Activated CD4-positive, CD25-positive, alpha-beta regulatory T cell treated with anti-CD3 and anti-CD28 coated beads, Interleukin-2, amount 50 U/mL, for 72 hours (primary cell): ENCODE data around the gene MACROD2.

Experiments
- DNase-seq: peaks from one replicate; pipeline ENCODE4 v3.0.0; 2021

Gene MACROD2

DNA sequence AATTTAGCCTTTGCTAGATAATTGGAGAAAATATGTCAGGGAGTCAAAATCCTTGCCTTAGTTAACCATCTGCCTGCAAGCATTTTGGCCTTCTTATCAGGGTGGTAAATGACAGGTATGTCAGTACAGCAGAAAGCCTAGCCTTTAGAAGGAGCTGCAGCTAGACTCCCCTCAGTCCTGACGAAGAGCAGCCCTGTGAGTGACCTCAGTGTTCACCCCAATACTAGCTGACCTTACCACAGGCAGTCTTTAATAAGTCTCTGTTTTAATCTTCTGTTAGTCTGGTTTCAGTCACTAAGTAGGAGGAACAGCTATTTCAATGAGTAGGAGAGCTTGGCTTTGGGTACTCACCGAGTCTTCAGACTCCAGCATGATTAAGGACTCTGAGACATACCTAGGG lies 682.1 kb downstream of the MACROD2 start:
- no peak for DNase-seq

DNA sequence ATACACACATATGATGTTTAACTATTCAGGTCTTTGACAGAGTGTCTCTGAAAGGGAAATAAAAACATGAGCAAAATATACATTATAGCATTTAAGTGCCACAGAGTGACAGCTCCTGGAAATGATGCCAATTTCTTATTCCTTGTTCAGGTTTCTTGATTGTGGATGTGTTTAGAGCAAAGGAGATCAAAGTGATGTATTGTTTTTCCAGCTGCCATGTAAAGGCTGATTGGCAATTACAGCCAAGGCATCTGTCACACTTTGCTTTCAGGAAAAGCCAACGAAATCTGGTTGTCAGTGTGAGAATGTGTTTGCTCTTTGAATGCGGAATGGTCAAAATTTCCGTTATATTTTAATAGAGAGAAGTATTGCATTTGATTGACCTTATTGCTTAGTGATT lies 689.9 kb downstream of the MACROD2 start:
- DNase-seq: no peak

DNA sequence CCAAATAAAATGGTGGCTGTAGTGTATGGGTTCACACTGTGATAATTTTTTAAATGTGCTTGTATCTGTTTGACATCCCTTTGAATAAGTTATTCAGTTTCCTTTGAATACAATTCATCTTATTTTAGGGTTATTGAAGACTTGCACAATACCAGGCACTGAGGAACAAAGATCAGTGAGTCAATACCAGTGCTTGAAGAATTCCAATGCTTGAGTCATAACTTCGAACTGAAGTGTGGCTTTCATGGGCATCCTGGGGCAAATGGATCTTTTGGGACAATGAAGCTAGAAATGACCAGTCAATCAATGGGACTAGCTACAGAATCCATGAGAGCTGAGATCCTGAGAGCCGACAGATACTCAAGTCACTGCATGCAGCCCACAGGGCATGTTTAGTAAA lies 692.0 kb downstream of the MACROD2 start:
- no peak for DNase-seq

DNA sequence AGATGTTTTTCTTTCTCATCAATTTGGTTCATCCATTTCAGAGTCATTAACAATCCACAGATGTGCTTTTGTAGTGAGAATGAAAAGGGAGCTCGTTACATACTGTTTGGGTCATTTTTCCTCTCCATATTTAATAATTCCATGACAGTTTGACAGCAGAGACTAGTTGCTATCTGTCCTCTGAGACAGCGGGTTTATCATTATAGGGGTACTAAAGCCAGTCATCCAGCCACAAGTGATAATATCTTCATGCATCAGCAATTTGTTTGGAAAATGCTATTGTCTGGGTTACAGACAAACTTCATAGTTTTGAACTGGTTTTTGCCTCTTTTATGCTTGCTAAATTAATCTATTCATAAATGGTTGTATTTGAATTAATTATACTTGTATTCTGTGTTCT lies 692.7 kb downstream of the MACROD2 start:
- no peak for DNase-seq

- no peak for DNase-seq
Observed at GRCh38 chr20:14691994-14692393, 696.7 kb downstream of the MACROD2 start.

- no peak for DNase-seq
Observed at GRCh38 chr20:14696478-14696877, 701.2 kb downstream of the MACROD2 start.

GRCh38 chr20:14696937-14697336 lies 701.6 kb downstream of the MACROD2 start:
- DNase-seq: no peak

GRCh38 chr20:14698125-14698524 lies 702.8 kb downstream of the MACROD2 start:
- DNase-seq: no peak

DNA sequence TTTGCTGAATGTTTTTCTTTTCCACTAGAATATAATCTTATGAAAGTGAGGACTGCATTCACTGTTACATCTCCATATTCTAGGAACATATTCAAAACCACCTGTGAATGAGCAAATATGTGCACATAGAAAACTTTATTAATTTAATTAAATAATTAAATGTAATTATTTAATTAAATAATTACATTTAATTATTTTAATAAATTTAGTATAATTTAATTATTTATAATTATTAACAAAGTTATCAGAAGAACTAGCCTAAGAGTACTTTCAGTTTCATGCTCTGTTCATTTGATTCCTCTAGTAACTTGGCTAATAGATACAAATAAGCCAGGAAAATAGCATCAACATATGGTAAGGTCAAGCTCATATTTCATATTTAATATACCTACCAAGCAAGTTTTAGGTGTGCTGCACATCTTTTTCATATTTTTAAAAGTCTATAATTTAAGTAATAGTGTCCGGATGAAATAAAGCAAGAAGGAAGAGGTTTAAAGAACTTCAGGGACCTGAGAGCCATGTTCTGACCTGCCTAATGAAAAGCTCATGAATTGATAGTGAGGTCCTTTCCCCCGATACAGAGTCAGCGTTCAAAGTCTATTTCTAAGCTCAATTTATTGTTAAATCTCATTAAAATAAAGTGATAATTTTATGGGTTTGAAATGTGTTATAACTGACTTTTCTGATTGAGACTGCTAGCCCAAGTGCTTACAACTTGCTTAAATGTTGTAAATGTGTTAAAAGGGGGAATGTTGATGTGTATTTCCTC lies 703.5 kb downstream of the MACROD2 start:
- no peak for DNase-seq

DNA sequence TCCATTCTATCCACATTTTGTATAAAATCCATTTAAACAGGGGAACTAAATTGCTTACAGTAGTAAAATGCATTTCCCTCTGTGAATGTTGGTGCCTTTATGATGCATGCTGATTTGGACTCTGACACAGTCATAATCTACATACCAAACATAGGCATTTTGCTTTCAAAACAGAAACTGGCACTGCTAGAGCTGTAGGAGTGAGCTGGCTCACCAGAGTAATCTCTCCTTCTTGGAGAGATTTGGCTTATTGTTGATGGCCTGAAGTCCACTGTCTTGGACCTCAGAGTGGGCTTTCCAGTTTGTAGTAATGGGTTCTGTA lies 705.3 kb downstream of the MACROD2 start:
- no peak for DNase-seq

GRCh38 chr20:14701326-14701725 lies 706.0 kb downstream of the MACROD2 start:
- no peak for DNase-seq

DNA sequence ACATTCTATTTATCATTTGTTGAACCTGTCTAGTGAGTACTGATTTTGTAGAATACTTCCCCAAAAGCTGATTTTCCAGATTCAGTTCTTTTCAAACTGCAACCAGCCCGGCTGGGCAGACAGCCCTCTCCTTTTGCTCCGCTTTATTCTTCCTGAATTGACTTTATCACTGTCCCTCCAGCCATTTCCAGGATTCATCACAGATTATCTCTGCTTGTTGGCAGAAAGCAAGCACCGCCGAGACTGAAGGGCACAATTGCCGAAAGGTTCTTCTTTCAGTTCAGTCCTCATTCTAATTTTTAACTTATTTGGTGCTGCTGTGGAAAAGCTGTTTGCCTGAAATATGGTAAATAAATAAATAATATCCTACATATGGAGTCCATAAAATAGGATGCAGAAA lies 711.2 kb downstream of the MACROD2 start:
- DNase-seq: no peak

- DNase-seq: no peak
Observed at GRCh38 chr20:14707026-14707680, 711.8 kb downstream of the MACROD2 start.

- DNase-seq: no peak
Observed at GRCh38 chr20:14707865-14708596, 712.7 kb downstream of the MACROD2 start.

GRCh38 chr20:14709439-14709838 lies 714.1 kb downstream of the MACROD2 start:
- no peak for DNase-seq

DNA sequence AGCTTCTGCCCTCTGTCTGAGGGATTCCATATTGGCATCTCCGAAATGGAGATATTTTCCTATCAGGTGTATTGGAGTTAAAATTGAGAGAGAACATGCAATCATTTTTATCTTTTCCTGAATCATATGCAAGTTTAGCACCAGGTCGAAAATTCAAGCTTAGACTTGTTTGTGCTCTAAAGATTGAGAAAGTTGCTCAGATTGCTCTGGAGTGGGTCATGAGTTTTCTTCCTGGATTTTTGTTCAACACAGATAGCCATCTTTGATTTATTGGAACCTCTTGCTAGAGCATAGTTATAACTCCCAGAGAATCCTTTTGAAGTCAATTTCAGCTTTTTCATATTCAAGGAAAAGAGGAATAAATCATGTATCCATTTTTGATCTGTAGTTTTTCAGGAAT lies 715.6 kb downstream of the MACROD2 start:
- no peak for DNase-seq

DNA sequence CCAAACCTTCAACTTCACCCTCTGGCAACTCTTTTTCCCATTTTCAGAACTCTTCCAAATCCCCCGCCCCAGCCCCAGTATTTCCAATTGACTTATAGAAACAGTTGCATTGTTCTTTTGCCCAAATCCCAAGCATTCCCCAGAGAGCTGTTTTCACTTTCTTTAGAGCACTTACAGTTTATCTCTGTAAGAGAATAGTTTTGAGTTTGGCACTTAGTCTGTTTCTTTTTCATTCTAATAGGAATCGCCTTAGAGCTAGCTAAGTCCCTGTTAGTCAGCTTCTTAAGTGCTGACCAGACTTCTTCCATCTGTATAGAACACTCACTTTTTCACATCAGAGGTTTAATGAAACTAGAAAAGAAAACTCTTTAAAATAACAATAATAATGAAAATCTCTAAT lies 716.3 kb downstream of the MACROD2 start:
- no peak for DNase-seq

DNA sequence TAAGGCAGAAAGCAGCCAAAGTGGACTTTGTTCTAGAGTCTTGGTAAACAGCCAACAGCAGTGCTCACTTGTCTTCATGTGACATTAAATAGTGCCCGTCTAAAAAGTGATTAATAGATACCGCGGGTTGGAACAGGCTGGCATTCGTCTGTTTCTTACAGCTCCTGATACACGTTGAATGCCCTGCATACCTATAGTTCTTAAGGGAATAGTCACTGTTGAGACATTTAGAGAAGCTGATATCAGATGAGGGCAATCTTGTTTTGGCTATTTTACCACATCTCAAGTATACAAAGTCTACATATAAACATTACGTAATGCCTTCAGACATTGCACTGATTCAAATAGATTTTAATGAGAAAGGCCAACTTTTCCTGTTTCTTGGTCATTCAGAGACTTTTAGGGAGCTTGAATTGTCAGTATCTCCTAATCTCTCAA lies 717.0 kb downstream of the MACROD2 start:
- DNase-seq: no peak

- DNase-seq: no peak
Observed at GRCh38 chr20:14715400-14715799, 720.1 kb downstream of the MACROD2 start.

DNA sequence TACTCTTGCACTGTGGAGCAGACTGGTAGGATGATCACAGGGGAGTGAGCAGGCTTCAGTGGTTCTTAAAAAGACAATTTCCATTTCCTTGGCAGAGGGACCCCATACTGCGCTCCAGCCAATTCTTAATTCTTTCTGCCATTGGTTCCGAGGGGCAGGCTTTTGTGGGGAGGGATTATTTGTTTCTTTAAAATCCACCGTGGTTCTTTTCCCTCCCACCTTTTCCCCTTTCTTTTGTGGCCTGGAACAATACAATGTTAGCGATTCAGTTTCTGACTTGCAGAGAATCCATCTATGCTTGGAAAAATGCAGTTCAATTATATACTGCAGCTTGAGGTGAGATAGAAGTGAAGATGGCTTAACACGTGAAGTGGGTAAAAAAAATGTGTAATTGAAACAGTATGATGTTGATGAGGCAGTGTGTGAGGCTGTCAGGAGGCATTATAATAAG lies 721.1 kb downstream of the MACROD2 start:
- DNase-seq: no peak

- no peak for DNase-seq
Observed at GRCh38 chr20:14717134-14717999, 722.1 kb downstream of the MACROD2 start.

DNA sequence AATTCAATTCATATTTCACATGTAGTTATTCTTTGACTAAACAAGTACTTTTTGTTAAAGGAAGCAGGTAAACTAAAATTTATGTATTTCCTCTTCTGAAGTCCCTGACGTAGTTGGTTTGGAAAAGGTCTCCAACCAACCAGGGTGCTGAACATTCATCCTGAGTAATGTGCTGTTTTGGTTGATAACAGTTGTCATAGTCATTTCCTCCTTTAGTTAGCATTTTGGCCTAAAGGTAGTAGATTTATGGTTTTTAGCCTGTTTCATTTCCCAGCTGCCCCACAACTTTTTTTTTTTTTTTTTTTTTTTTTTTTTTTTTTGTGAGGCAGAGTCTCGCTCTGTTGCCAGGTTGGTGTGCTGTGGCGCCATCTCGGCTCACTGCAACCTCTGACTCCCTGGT lies 724.9 kb downstream of the MACROD2 start:
- no peak for DNase-seq

DNA sequence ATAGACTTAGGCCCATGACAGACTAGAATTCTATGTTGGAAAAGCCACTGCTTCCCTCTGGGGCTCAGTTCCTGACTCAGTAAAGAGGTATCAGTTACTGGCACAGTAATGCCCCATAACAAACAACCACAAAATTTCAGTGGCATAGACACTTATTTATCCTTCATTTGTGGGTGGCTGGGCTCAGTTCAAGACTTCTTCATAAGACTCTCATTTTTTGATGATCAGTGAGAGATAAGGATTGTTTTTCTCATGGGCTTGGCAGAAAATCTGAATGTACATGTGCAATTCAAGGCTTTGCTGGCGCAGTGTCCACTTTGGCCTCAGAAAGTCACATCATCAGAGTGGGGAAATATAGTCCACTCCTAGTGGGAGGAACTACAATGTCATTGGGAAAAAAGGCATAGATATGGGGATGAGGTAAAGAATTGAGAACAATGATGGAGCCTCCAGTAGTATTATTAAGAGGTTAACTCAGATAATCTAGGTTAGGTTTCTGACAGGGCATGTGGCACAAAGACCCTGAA lies 726.7 kb downstream of the MACROD2 start:
- DNase-seq: no peak
